K562 (cell line): ENCODE data around the gene DENND5B. TPM values are rescaled to one million over a fixed set of nuclear protein-coding genes. Genes with fewer than 3 reads are reported as not detected.
A peak's percentile ranks its signal among the peaks of the same experiment; 100 is the strongest.
"Not testable (repeated sequence)": the region's sequence is repeated elsewhere in the genome, so short reads cannot be mapped to it uniquely, and the experiment has no call there.

ENCODE experiments used
- ATAC-seq: fragments of 200-7000 bp; cut with Tn5 transposase; 3 replicates; pipeline ENCODE4 v1.9.1; 2020; ENCODE audit warnings: moderate library complexity
- BruUV-seq: library from RNA; stranded (reverse); fragments of 400-500 nt; replicated peaks from 2 replicates; lab custom pipeline; 2021; lab: Mats Ljungman, UMichigan
- CTCF ChIA-PET: fragments of 300-600 bp; formaldehyde crosslinking; extraction: SDS; loops from one replicate; lab custom pipeline; 2021; ENCODE audit warnings: low intra/inter-chr PET ratio; lab: Yijun Ruan, JAX
- POLR2A ChIA-PET: fragments of 300-600, 350-650 bp; sonication (Branson Sonifier 250); formaldehyde crosslinking; extraction: SDS; loops from one replicate; lab custom pipeline; 2021; ENCODE audit warnings: antibody characterized with exemption, inconsistent platforms; lab: Yijun Ruan, JAX
- DNase-seq, 4 experiments: peaks; one replicate each; pipeline versions ENCODE4 v3.0.0 to v3.0.0-alpha.2; 2011 to 2018; ENCODE audit warnings: low spot score in 3 of 4, mixed read lengths in 3 of 4; ENCODE audit errors: extremely low read depth in 1 of 4
- FAIRE-seq: peaks from 2 replicates; lab custom pipeline; 2011; peaks lifted over from hg19 to GRCh38; lab: Jason Lieb, UNC
- H2AFZ ChIP-seq: 2 replicates; pipeline ENCODE4 v1.6.0; 2011; ENCODE audit warnings: low read depth, low read length, control low read depth, inconsistent platforms
- H3K27ac ChIP-seq: fragments of 200-600 bp; 3 replicates; pipeline ENCODE4 v1.8.0; 2011; ENCODE audit warnings: low read depth, mild to moderate bottlenecking, control low read depth, inconsistent platforms, low read length, moderate library complexity, mixed read lengths; ENCODE audit errors: extremely low read depth
- H3K27me3 ChIP-seq, 2 experiments: fragments of 300-600 bp in 1 of 2; 2 replicates in 1 of 2; 3 replicates in 1 of 2; pipeline versions ENCODE4 v1.6.0 to v1.8.0; 2011; ENCODE audit warnings: inconsistent platforms in 2 of 2, low read length in 2 of 2, mild to moderate bottlenecking in 1 of 2, mixed read lengths in 1 of 2, moderate library complexity in 1 of 2; ENCODE audit not compliant: control insufficient read depth in 2 of 2, insufficient read depth in 2 of 2
- H3K36me3 ChIP-seq: fragments of 300-600 bp; 3 replicates; pipeline ENCODE4 v1.8.0; 2011; ENCODE audit warnings: mild to moderate bottlenecking, low read length, inconsistent platforms; ENCODE audit not compliant: control insufficient read depth, insufficient read depth
- H3K4me1 ChIP-seq, 2 experiments: fragments of 200-600 bp in 1 of 2; replicated peaks in 1 of 2; 2 replicates in 1 of 2; 3 replicates in 1 of 2; pipeline versions ENCODE4 v1.5.1 to v1.8.0; 2011; ENCODE audit warnings: inconsistent platforms in 2 of 2, low read length in 2 of 2, mild to moderate bottlenecking in 1 of 2, mixed read lengths in 1 of 2, moderate library complexity in 1 of 2; ENCODE audit not compliant: control insufficient read depth in 2 of 2, insufficient read depth in 2 of 2
- H3K4me2 ChIP-seq: 2 replicates; pipeline ENCODE4 v1.6.1; 2011; ENCODE audit warnings: low read length, control low read depth, inconsistent platforms, mixed read lengths; ENCODE audit not compliant: insufficient read depth
- H3K4me3 ChIP-seq: fragments of 200-600 bp; sonication (generic), shearing (Covaris generic); 2 replicates; pipeline ENCODE4 v1.5.1; 2016; ENCODE audit warnings: control low read depth, inconsistent platforms
- H3K79me2 ChIP-seq: fragments of 200-600 bp; 3 replicates; pipeline ENCODE4 v1.8.0; 2011; ENCODE audit warnings: low read length, inconsistent platforms; ENCODE audit not compliant: control insufficient read depth, insufficient read depth
- H3K9ac ChIP-seq, 2 experiments: 2 replicates each; pipeline versions ENCODE4 v1.6.0 to v1.6.1; 2011; ENCODE audit warnings: low read depth in 2 of 2, low read length in 2 of 2, control low read depth in 1 of 2, inconsistent platforms in 1 of 2, mild to moderate bottlenecking in 1 of 2, mixed read lengths in 1 of 2; ENCODE audit not compliant: insufficient read depth in 1 of 2
- H3K9me1 ChIP-seq: one replicate; pipeline ENCODE4 v1.6.0; 2011; ENCODE audit warnings: inconsistent platforms, mild to moderate bottlenecking, low read length, moderate library complexity; ENCODE audit not compliant: control insufficient read depth, insufficient read depth
- H3K9me3 ChIP-seq: replicated peaks from 2 replicates; pipeline ENCODE4 v1.5.1; 2011; ENCODE audit warnings: low read depth, low read length, inconsistent platforms; ENCODE audit not compliant: control insufficient read depth, insufficient read depth
- H4K20me1 ChIP-seq: replicated peaks from 2 replicates; pipeline ENCODE4 v1.6.1; 2011; ENCODE audit warnings: low read length, inconsistent platforms, mixed read lengths; ENCODE audit not compliant: control insufficient read depth, insufficient read depth
- ARID1B ChIP-seq: fragments of 450-650 bp; IDR thresholded peaks from 2 replicates; pipeline ENCODE4 v1.6.1; 2016; ENCODE audit warnings: antibody characterized with exemption, mild to moderate bottlenecking, inconsistent platforms
- CBFA2T2 ChIP-seq: fragments of 450-650 bp; conservative IDR thresholded peaks from 2 replicates; pipeline ENCODE4 v1.6.1; 2017; ENCODE audit warnings: mild to moderate bottlenecking
- CBFA2T3 ChIP-seq: fragments of 450-650 bp; IDR thresholded peaks from 2 replicates; pipeline ENCODE4 v1.6.1; 2017
- DPF2 ChIP-seq: fragments of 450-650 bp; IDR thresholded peaks from 2 replicates; pipeline ENCODE4 v1.6.1; 2016
- EP300 ChIP-seq: IDR thresholded peaks from 2 replicates; pipeline ENCODE4 v1.6.1; 2012; ENCODE audit warnings: low read length, improper control_type of control experiment
- FOXM1 ChIP-seq, 2 experiments: fragments of 450-650 bp in 1 of 2; sonication (generic) in 1 of 2; formaldehyde crosslinking in 1 of 2; IDR thresholded peaks; 2 replicates each; pipeline versions ENCODE4 v1.6.1 to v1.9.0; 2017 to 2022; ENCODE audit warnings: low read depth in 2 of 2, mild to moderate bottlenecking in 2 of 2, missing genetic modification reagents in 1 of 2, moderate library complexity in 1 of 2
- KDM1A ChIP-seq, 2 experiments: fragments of 450-650 bp; IDR thresholded peaks; 2 replicates each; pipeline ENCODE4 v1.6.1; 2016; ENCODE audit warnings: mild to moderate bottlenecking in 2 of 2
- MTA2 ChIP-seq: fragments of 450-650 bp; IDR thresholded peaks from 2 replicates; pipeline ENCODE4 v1.6.1; 2016; ENCODE audit warnings: low read depth
- NCOR1 ChIP-seq: fragments of 450-650 bp; IDR thresholded peaks from 2 replicates; pipeline ENCODE4 v1.6.1; 2016; ENCODE audit warnings: mild to moderate bottlenecking, moderate library complexity
- SMARCA4 ChIP-seq: fragments of 450-650 bp; IDR thresholded peaks from 2 replicates; pipeline ENCODE4 v1.6.1; 2016
- SMARCE1 ChIP-seq: fragments of 450-650 bp; IDR thresholded peaks from 2 replicates; pipeline ENCODE4 v1.7.1; 2016; ENCODE audit warnings: mild to moderate bottlenecking
- SOX6 ChIP-seq: fragments of 450-650 bp; IDR thresholded peaks from 2 replicates; pipeline ENCODE4 v1.6.1; 2014; ENCODE audit warnings: mild to moderate bottlenecking
- TAL1 ChIP-seq: fragments of 450-650 bp; IDR thresholded peaks from 2 replicates; pipeline ENCODE4 v1.6.1; 2016; ENCODE audit warnings: mild to moderate bottlenecking
- TCF3 ChIP-seq: sonication (generic); formaldehyde crosslinking; IDR thresholded peaks from 2 replicates; pipeline ENCODE4 v1.4.0; 2020; ENCODE audit warnings: mild to moderate bottlenecking, missing genetic modification reagents
- TEAD4 ChIP-seq, 2 experiments: sonication (generic) in 1 of 2; formaldehyde crosslinking in 1 of 2; IDR thresholded peaks; 2 replicates each; pipeline versions ENCODE4 v1.6.1 to v1.8.0; 2012 to 2022; ENCODE audit warnings: borderline replicate concordance in 1 of 2, inconsistent platforms in 1 of 2, low read length in 1 of 2, mild to moderate bottlenecking in 1 of 2, missing genetic modification reagents in 1 of 2
- TRIM24 ChIP-seq, 2 experiments: fragments of 450-650 bp; IDR thresholded peaks; 2 replicates each; pipeline ENCODE4 v1.6.1; 2016
- WGBS: fragments of 100-300 bp; shearing (Covaris generic); methylation state at CpG from one replicate; pipeline ENCODE4 v1.1.6; 2016; ENCODE audit warnings: low coverage, mixed read lengths; ENCODE audit not compliant: insufficient coverage; ENCODE audit errors: missing lambda C conversion rate; 5-methylcytosine and 5-hydroxymethylcytosine counted together
- in situ Hi-C: fragments of 300-500 bp; cut with MboI; formaldehyde crosslinking; loops from 4 replicates; pipeline ENCODE4 v1.15.0; 2018; ENCODE audit warnings: inconsistent platforms, mixed read lengths
- intact Hi-C: fragments of 100-400 bp; cut with micrococcal nuclease; formaldehyde crosslinking; loops from 2 replicates; pipeline ENCODE4 v1.14.2; 2022
- polyA plus RNA-seq, 8 experiments: library from polyadenylated mRNA; depleted of rRNA in 4 of 8; stranded (reverse) in 5 of 8; unstranded in 3 of 8; fragments of >200 nt; fragmentation: Nextera tagmentation in 2 of 8; fragmentation: Illumina TruSeq in 1 of 8; extraction: Ambion mirVana in 2 of 8; extraction: Trizol in 1 of 8; gene quantifications; 2 replicates each; pipeline versions ENCODE4 v1.2.1 to v1.2.3, GENCODE V29; 2011 to 2014; ENCODE audit warnings: inconsistent platforms in 1 of 8, missing spikeins in 1 of 8
- total RNA-seq, 7 experiments: library from RNA; depleted of rRNA in 6 of 7; stranded (reverse); fragments of >200 nt in 6 of 7; fragmentation: Illumina TruSeq in 2 of 7; extraction: Trizol in 2 of 7; gene quantifications; 2 replicates each; pipeline versions ENCODE4 v1.2.1 to v1.2.3, GENCODE V29; 2011 to 2021; ENCODE audit warnings: low replicate concordance in 1 of 7

The DENND5B gene
- total and polyA plus RNA-seq, 9 of the 15 experiments (the other 6 are each of a cell fraction or from before 2014, with no cell fraction given) = 0.99 to 6.0 (median 3.6) TPM

DNA sequence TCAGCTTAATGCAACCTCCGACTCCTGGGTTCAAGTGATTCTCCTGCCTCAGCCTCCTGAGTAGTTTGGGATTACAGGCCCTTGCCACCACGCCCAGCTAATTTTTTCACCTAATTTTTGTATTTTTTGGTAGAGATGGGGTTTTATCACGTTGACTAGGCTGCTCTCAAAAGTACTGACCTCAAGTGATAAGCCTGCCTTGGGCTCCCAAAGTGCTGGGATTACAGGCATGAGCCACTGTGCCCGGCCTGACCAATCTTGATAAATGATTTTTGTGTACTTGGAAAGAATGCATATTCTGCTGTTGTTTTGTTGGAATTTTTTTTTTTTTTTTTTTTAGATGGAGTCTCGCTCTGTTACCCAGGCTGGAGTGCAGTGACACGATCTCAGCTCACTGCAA is 215.5 kb downstream of the DENND5B start:
- H3K79me2 ChIP-seq; H3K9me1 ChIP-seq; BruUV-seq; intact Hi-C loops; H2AFZ ChIP-seq; H3K27me3 ChIP-seq; in situ Hi-C loops; H3K27ac ChIP-seq; H3K9ac ChIP-seq; H3K4me3 ChIP-seq; H3K9me3 ChIP-seq; H4K20me1 ChIP-seq; H3K36me3 ChIP-seq; H3K4me2 ChIP-seq; CTCF ChIA-PET; TF ChIP-seq TEAD4 (CRISPR knock-in tag; IDR thresholded peaks at IDR 0.05; ENCODE audit: borderline replicate concordance); FOXM1 (CRISPR knock-in tag; IDR thresholded peaks at IDR 0.05; ENCODE audit: low read depth): not testable (repeated sequence)
- ATAC-seq (peak; percentile 35; the same call in 2 of the 3 replicates), DNase-seq (peak in 2 of 4 experiments; percentile 19 to 52), FAIRE-seq (peak; percentile 6)
- TF ChIP-seq NCOR1 (peak; percentile 81), SOX6 (peak; percentile 65), TEAD4 (IDR thresholded peaks at IDR 0.05; ENCODE audit: low read length) (peak; percentile 64), KDM1A (IDR thresholded peaks at IDR 0.05) (0 out of 4 replicates have a peak, but pooled peaks of 1 of the 2 experiments have one; percentile 17), CBFA2T3 (peak; percentile 86), TAL1 (peak; percentile 86), TRIM24 (IDR thresholded peaks at IDR 0.05) (peak in 1 of 2 experiments; percentile 42; a peak in 1 of 4 replicates), EP300 (peak; percentile 32; the same call in 1 of the 2 replicates), FOXM1 (IDR thresholded peaks at IDR 0.05; ENCODE audit: low read depth) (peak; percentile 50; the same call in 1 of the 2 replicates), TCF3 (peak; percentile 82), ARID1B (peak; percentile 91), SMARCA4 (peak; percentile 61; the same call in 1 of the 2 replicates), MTA2 (peak; percentile 75), DPF2 (peak; percentile 57; the same call in 1 of the 2 replicates), SMARCE1 (0 out of 2 replicates have a peak, but pooled peaks have one; percentile 28), CBFA2T2 (peak; percentile 75)
- peaks cover 6 to 11% of the 10 kb centered on the region in 2 experiments for H3K4me1 ChIP-seq
- 5% methylated on average over 4 of the region's 6 CpGs for WGBS
- POLR2A ChIA-PET = interaction anchor here (0.7 kb wide), 1 partner anchor 13 kb away, joined by 3 read pairs; no protein-coding TSS in a partner anchor
